ENCODE results near the gene UTS2B. TPM values are rescaled to one million over a fixed set of nuclear protein-coding genes. Genes with fewer than 3 reads are reported as not detected.

UTS2B gene
- total RNA-seq, 1 experiment from 2014 or later, result 1.1 TPM

DNA sequence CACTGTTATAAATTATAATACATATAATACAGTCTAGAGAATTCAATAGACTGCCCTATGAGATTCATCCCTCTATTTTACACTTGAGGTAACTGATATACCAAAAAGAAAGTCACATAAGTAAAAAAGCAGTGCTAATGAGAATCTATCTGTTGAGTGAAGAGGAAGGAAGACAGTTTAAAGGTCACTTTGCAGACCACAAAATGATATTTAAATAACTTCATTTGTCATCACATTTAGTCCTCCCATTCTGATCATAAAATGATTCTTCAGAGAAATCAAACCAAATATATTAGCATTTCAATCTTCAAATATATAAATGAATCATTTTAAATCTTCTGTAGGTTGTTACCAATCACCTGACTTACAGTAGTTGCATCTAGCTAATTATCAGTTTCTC is 61.6 kb downstream of the UTS2B start:
- Histone ChIP-seq H4K20me1 (ENCODE audit: insufficient read depth) (no peaks in the 10 kb centered on the region), H3K36me3 (ENCODE audit: low read depth) (no peaks in the 10 kb centered on the region), H2AFZ (no peak overlapping the region), H3K27ac (no peak overlapping the region), H3K4me2 (no peak overlapping the region), H3K4me3 (no peak overlapping the region), H3K4me1 (replicated peaks; ENCODE audit: insufficient read depth) (no peaks in the 10 kb centered on the region), H3K9me2 (ENCODE audit: insufficient read depth) (no peaks in the 10 kb centered on the region), H3F3A (ENCODE audit: insufficient read depth, low read depth) (no peaks in the 10 kb centered on the region), H3K27me3 (ENCODE audit: insufficient read depth, low read depth) (no peaks in the 10 kb centered on the region), H3K9me3 (ENCODE audit: insufficient read depth, low read depth) (no peaks in the 10 kb centered on the region), H3K79me2 (ENCODE audit: low read depth) (no peaks in the 10 kb centered on the region)
- TF ChIP-seq EZH2 (IDR thresholded peaks at IDR 0.05; ENCODE audit: low read depth), result no peak
- TF ChIP-seq, protein P1, sequence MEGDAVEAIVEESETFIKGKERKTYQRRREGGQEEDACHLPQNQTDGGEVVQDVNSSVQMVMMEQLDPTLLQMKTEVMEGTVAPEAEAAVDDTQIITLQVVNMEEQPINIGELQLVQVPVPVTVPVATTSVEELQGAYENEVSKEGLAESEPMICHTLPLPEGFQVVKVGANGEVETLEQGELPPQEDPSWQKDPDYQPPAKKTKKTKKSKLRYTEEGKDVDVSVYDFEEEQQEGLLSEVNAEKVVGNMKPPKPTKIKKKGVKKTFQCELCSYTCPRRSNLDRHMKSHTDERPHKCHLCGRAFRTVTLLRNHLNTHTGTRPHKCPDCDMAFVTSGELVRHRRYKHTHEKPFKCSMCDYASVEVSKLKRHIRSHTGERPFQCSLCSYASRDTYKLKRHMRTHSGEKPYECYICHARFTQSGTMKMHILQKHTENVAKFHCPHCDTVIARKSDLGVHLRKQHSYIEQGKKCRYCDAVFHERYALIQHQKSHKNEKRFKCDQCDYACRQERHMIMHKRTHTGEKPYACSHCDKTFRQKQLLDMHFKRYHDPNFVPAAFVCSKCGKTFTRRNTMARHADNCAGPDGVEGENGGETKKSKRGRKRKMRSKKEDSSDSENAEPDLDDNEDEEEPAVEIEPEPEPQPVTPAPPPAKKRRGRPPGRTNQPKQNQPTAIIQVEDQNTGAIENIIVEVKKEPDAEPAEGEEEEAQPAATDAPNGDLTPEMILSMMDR (conservative IDR thresholded peaks at IDR 0.05), result no peak
- peak in 1 of 2 experiments; percentile 28 for DNase-seq
- no TSS peak for BruUV-seq (replicated peaks)
- intact Hi-C loops (cut with micrococcal nuclease; ENCODE audit: unreplicated experiment), result no loop called here
- ChIA-PET CTCF (no interaction called here), POLR2A (ENCODE audit: unreplicated experiment) (no interaction called here)

DNA sequence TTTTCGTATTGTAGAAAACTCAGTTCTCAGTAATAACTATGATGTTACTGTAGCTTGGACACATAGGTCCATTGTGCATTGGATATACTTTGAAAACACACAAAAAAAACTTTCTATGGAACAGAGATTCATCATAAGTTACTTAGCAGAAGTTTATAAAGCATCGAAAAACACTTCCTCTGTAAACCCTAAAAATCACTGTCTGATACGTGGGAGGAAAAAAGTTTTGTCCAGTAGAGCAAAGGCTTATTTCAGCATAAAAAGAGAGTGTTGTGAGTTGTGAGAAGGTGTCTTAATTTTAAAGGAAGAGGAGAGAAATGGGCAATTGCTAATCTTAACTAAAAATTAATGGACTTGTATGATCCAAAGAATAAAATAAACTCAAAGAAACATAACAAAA is 66.5 kb downstream of the UTS2B start:
- Histone ChIP-seq H2AFZ (peak overlapping the region; percentile 60; the same call in 1 of the 2 replicates), H3K27ac (no peak overlapping the region), H3K9me2 (ENCODE audit: insufficient read depth) (no peaks in the 10 kb centered on the region), H3K79me2 (ENCODE audit: low read depth) (no peaks in the 10 kb centered on the region), H3K4me3 (no peak overlapping the region), H3K27me3 (ENCODE audit: insufficient read depth, low read depth) (no peaks in the 10 kb centered on the region), H3K4me2 (no peak overlapping the region), H4K20me1 (ENCODE audit: insufficient read depth) (no peaks in the 10 kb centered on the region), H3K4me1 (replicated peaks; ENCODE audit: insufficient read depth) (no peaks in the 10 kb centered on the region), H3K36me3 (ENCODE audit: low read depth) (no peaks in the 10 kb centered on the region), H3F3A (ENCODE audit: insufficient read depth, low read depth) (no peaks in the 10 kb centered on the region), H3K9me3 (ENCODE audit: insufficient read depth, low read depth) (no peaks in the 10 kb centered on the region)
- ChIA-PET CTCF (no interaction called here), POLR2A (ENCODE audit: unreplicated experiment) (no interaction called here)
- no peak for DNase-seq
- no peak for TF ChIP-seq EZH2 (IDR thresholded peaks at IDR 0.05; ENCODE audit: low read depth)
- TF ChIP-seq, protein P1 (conservative IDR thresholded peaks at IDR 0.05), result no peak
- intact Hi-C loops (cut with micrococcal nuclease; ENCODE audit: unreplicated experiment), result no loop called here
- no TSS peak for BruUV-seq (replicated peaks)

DNA sequence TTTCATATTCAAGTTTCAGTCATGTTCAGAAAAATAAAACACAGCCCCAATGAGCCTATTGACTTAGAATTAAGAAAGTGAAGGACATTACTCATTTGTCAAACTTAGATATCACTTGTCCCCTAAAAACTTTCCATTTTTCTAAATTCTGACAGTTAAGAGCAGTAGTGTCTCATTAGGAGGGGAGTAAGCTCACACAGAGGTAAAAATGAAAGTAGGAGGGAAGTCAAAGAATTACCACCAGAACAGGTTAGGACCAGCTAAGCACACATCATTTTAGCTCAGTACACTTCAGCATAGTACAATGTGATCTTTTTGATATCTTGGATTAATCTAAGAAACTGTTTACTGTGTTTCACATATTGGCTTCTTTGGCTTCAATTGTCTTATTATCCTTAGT is 67.0 kb downstream of the UTS2B start:
- CTCF ChIA-PET, result no interaction called here
- TF ChIP-seq, protein P1 (conservative IDR thresholded peaks at IDR 0.05), result no peak
- no peak for TF ChIP-seq EZH2 (IDR thresholded peaks at IDR 0.05; ENCODE audit: low read depth)
- Histone ChIP-seq H3K27ac (no peak overlapping the region), H2AFZ (peak overlapping the region; percentile 60), H4K20me1 (ENCODE audit: insufficient read depth) (no peaks in the 10 kb centered on the region), H3K4me2 (peak overlapping the region; percentile 14; the same call in 1 of the 2 replicates), H3F3A (ENCODE audit: insufficient read depth, low read depth) (no peaks in the 10 kb centered on the region), H3K4me1 (replicated peaks; ENCODE audit: insufficient read depth) (no peaks in the 10 kb centered on the region), H3K27me3 (ENCODE audit: insufficient read depth, low read depth) (no peaks in the 10 kb centered on the region), H3K9me2 (ENCODE audit: insufficient read depth) (no peaks in the 10 kb centered on the region), H3K4me3 (no peak overlapping the region), H3K79me2 (ENCODE audit: low read depth) (no peaks in the 10 kb centered on the region), H3K36me3 (ENCODE audit: low read depth) (no peaks in the 10 kb centered on the region), H3K9me3 (ENCODE audit: insufficient read depth, low read depth) (no peaks in the 10 kb centered on the region)
- intact Hi-C loops (cut with micrococcal nuclease; ENCODE audit: unreplicated experiment), result no loop called here
- no TSS peak for BruUV-seq (replicated peaks)
- POLR2A ChIA-PET (ENCODE audit: unreplicated experiment), result no interaction called here
- DNase-seq, result no peak

Measured in PC-9 (cell line).